Measurements from ENCODE around the gene PICK1. TPM values are rescaled to one million over a fixed set of nuclear protein-coding genes. Genes with fewer than 3 reads are reported as not detected.

The PICK1 gene
- total RNA-seq, 1 donor from 2014 or later, result 21.1 TPM

- no peak for DNase-seq (ENCODE audit: extremely low spot score in 2 of 2)
- intact Hi-C loops (cut with DNase I), result loop anchor here (10.0 kb wide), 1 partner anchor 118 kb away; the partner anchor contains the start of gene PLA2G6
- TF ChIP-seq CTCF (IDR thresholded peaks at IDR 0.05) (no peak), POLR2AphosphoS5 (IDR thresholded peaks at IDR 0.05; ENCODE audit: insufficient read depth in 1 of 2, low read depth in 1 of 2) (no peak)
- Histone ChIP-seq H3K27ac (no peak overlapping the region), H3K4me3 (no peak overlapping the region), H3K4me1 (peaks cover 9% of the 10 kb centered on the region), H3K27me3 (no peaks in the 10 kb centered on the region), H3K36me3 (peaks cover 0 to 33% of the 10 kb centered on the region in 2 donors), H3K9me3 (no peaks in the 10 kb centered on the region)
These were observed 9.3 kb downstream of the PICK1 start for GRCh38 chr22:38066381-38067027.

GRCh38 chr22:38067028-38067415 lies 9.8 kb downstream of the PICK1 start:
- no peak for DNase-seq (ENCODE audit: extremely low spot score in 2 of 2)
- Histone ChIP-seq H3K4me1 (peaks cover 9% of the 10 kb centered on the region), H3K27ac (peak overlapping the region; percentile 85), H3K36me3 (peaks cover 0 to 33% of the 10 kb centered on the region in 2 donors), H3K4me3 (no peak overlapping the region), H3K27me3 (no peaks in the 10 kb centered on the region), H3K9me3 (no peaks in the 10 kb centered on the region)
- intact Hi-C loops (cut with DNase I), result loop anchor here (10.0 kb wide), 1 partner anchor 118 kb away; the partner anchor contains the start of gene PLA2G6
- TF ChIP-seq CTCF (IDR thresholded peaks at IDR 0.05) (no peak), POLR2A (IDR thresholded peaks at IDR 0.05) (no peak), POLR2AphosphoS5 (IDR thresholded peaks at IDR 0.05; ENCODE audit: insufficient read depth in 1 of 2, low read depth in 1 of 2) (no peak)

GRCh38 chr22:38067761-38068360 lies 10.7 kb downstream of the PICK1 start:
- H3K27ac ChIP-seq, result peak overlapping the region; percentile 85
- peaks cover 0 to 36% of the 10 kb centered on the region in 2 donors for H3K36me3 ChIP-seq
- H3K4me3 ChIP-seq, result no peak overlapping the region
- no peak for DNase-seq (ENCODE audit: extremely low spot score in 2 of 2)
- H3K9me3 ChIP-seq, result no peaks in the 10 kb centered on the region
- peaks cover 9% of the 10 kb centered on the region for H3K4me1 ChIP-seq
- intact Hi-C loops (cut with DNase I), result loop anchor here (10.0 kb wide), 1 partner anchor 117 kb away; the partner anchor contains the start of gene PLA2G6
- no peaks in the 10 kb centered on the region for H3K27me3 ChIP-seq
- no peak for TF ChIP-seq POLR2A (IDR thresholded peaks at IDR 0.05)
- TF ChIP-seq CTCF (IDR thresholded peaks at IDR 0.05), result no peak
- TF ChIP-seq POLR2AphosphoS5 (IDR thresholded peaks at IDR 0.05; ENCODE audit: insufficient read depth in 1 of 2, low read depth in 1 of 2), result no peak

GRCh38 chr22:38068641-38069371 lies 11.6 kb downstream of the PICK1 start:
- Histone ChIP-seq H3K27ac (peak overlapping the region; percentile 85), H3K36me3 (peaks cover 0 to 44% of the 10 kb centered on the region in 2 donors), H3K27me3 (no peaks in the 10 kb centered on the region), H3K4me3 (no peak overlapping the region), H3K9me3 (no peaks in the 10 kb centered on the region), H3K4me1 (peaks cover 9% of the 10 kb centered on the region)
- TF ChIP-seq POLR2AphosphoS5 (IDR thresholded peaks at IDR 0.05; ENCODE audit: insufficient read depth in 1 of 2, low read depth in 1 of 2), result no peak
- peak in 1 of 3 experiments; percentile 25 for TF ChIP-seq CTCF (IDR thresholded peaks at IDR 0.05)
- no peak for TF ChIP-seq POLR2A (IDR thresholded peaks at IDR 0.05)
- intact Hi-C loops (cut with DNase I), result loop anchor here (10.0 kb wide), 1 partner anchor 116 kb away; the partner anchor contains the start of gene PLA2G6
- no peak for DNase-seq (ENCODE audit: extremely low spot score in 2 of 2)

Data from vagina (tissue), 2 donors.